Fibroblast of pulmonary artery (primary cell): ENCODE results near the gene IGF1.

ENCODE experiments used
- DNase-seq: peaks from one replicate; pipeline ENCODE4 v3.0.0-alpha.2; 2010; ENCODE audit warnings: low read depth
- H3K4me3 ChIP-seq: replicated peaks from 2 replicates; pipeline ENCODE4 v1.5.1; 2011; ENCODE audit warnings: low read depth, mild to moderate bottlenecking, control low read depth, low read length, moderate library complexity
- CTCF ChIP-seq: IDR thresholded peaks from 2 replicates; pipeline ENCODE4 v1.5.1; 2011; ENCODE audit warnings: mild to moderate bottlenecking, control low read depth, low read length, inconsistent platforms; ENCODE audit errors: missing control alignments

The IGF1 gene

GRCh38 chr12:102514696-102515095 lies 34.3 kb upstream of the IGF1 start:
- no peak for DNase-seq
- no peak overlapping the region for H3K4me3 ChIP-seq
- no peak for TF ChIP-seq CTCF

- DNase-seq: no peak
- H3K4me3 ChIP-seq: no peak overlapping the region
- no peak for TF ChIP-seq CTCF
These were observed 33.4 kb upstream of the IGF1 start for GRCh38 chr12:102513739-102514138.

GRCh38 chr12:102513272-102513671 lies 32.9 kb upstream of the IGF1 start:
- TF ChIP-seq CTCF: no peak
- H3K4me3 ChIP-seq: no peak overlapping the region
- DNase-seq: no peak

- no peak for TF ChIP-seq CTCF
- H3K4me3 ChIP-seq: no peak overlapping the region
- DNase-seq: no peak
These were observed 32.2 kb upstream of the IGF1 start for GRCh38 chr12:102512523-102512922.

GRCh38 chr12:102511575-102511974 lies 31.2 kb upstream of the IGF1 start:
- no peak overlapping the region for H3K4me3 ChIP-seq
- no peak for DNase-seq
- TF ChIP-seq CTCF: no peak

- no peak for DNase-seq
- H3K4me3 ChIP-seq: no peak overlapping the region
- TF ChIP-seq CTCF: no peak
These were observed 30.1 kb upstream of the IGF1 start for GRCh38 chr12:102510463-102510862.

GRCh38 chr12:102510031-102510430 lies 29.7 kb upstream of the IGF1 start:
- no peak overlapping the region for H3K4me3 ChIP-seq
- no peak for DNase-seq
- TF ChIP-seq CTCF: no peak
